Measurements from ENCODE around the gene NUDT21.

DNA sequence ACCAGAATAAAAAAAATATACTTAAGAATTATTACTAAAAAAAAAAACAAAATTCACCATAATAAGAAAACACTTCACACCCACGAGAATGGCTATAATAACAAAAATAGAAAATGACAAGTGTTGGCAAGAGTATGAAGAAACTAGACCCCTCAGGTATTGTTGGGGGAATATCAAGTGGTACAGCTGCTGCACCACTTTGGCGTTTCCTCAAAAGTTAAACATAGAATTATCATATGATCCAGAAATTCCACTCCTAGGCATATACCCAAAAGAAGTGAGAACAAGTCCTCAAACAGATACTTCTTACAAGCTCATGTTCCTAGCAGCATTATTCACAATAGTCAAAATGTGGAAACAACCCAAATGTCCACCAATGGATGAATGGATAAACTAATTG is 52.1 kb downstream of the NUDT21 start:
- TF ChIP-seq, protein P1, sequence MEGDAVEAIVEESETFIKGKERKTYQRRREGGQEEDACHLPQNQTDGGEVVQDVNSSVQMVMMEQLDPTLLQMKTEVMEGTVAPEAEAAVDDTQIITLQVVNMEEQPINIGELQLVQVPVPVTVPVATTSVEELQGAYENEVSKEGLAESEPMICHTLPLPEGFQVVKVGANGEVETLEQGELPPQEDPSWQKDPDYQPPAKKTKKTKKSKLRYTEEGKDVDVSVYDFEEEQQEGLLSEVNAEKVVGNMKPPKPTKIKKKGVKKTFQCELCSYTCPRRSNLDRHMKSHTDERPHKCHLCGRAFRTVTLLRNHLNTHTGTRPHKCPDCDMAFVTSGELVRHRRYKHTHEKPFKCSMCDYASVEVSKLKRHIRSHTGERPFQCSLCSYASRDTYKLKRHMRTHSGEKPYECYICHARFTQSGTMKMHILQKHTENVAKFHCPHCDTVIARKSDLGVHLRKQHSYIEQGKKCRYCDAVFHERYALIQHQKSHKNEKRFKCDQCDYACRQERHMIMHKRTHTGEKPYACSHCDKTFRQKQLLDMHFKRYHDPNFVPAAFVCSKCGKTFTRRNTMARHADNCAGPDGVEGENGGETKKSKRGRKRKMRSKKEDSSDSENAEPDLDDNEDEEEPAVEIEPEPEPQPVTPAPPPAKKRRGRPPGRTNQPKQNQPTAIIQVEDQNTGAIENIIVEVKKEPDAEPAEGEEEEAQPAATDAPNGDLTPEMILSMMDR (IDR thresholded peaks at IDR 0.05; ENCODE audit: control extremely low read depth in 1 of 3, insufficient read depth in 1 of 3, low read depth in 1 of 3, low read length in 3 of 3) = no peak
- no peak for TF ChIP-seq ASH2L (IDR thresholded peaks at IDR 0.05; ENCODE audit: low read length)
- TF ChIP-seq RAD21 (IDR thresholded peaks at IDR 0.05 in 1 of 2, conservative IDR thresholded peaks at IDR 0.05 in 1 of 2; ENCODE audit: low read depth in 2 of 2, low read length in 2 of 2) = no peak
- TF ChIP-seq POLR2A (IDR thresholded peaks at IDR 0.05; ENCODE audit: control extremely low read depth in 1 of 2, low read depth in 2 of 2, low read length in 2 of 2) = no peak
- TF ChIP-seq, protein P2, sequence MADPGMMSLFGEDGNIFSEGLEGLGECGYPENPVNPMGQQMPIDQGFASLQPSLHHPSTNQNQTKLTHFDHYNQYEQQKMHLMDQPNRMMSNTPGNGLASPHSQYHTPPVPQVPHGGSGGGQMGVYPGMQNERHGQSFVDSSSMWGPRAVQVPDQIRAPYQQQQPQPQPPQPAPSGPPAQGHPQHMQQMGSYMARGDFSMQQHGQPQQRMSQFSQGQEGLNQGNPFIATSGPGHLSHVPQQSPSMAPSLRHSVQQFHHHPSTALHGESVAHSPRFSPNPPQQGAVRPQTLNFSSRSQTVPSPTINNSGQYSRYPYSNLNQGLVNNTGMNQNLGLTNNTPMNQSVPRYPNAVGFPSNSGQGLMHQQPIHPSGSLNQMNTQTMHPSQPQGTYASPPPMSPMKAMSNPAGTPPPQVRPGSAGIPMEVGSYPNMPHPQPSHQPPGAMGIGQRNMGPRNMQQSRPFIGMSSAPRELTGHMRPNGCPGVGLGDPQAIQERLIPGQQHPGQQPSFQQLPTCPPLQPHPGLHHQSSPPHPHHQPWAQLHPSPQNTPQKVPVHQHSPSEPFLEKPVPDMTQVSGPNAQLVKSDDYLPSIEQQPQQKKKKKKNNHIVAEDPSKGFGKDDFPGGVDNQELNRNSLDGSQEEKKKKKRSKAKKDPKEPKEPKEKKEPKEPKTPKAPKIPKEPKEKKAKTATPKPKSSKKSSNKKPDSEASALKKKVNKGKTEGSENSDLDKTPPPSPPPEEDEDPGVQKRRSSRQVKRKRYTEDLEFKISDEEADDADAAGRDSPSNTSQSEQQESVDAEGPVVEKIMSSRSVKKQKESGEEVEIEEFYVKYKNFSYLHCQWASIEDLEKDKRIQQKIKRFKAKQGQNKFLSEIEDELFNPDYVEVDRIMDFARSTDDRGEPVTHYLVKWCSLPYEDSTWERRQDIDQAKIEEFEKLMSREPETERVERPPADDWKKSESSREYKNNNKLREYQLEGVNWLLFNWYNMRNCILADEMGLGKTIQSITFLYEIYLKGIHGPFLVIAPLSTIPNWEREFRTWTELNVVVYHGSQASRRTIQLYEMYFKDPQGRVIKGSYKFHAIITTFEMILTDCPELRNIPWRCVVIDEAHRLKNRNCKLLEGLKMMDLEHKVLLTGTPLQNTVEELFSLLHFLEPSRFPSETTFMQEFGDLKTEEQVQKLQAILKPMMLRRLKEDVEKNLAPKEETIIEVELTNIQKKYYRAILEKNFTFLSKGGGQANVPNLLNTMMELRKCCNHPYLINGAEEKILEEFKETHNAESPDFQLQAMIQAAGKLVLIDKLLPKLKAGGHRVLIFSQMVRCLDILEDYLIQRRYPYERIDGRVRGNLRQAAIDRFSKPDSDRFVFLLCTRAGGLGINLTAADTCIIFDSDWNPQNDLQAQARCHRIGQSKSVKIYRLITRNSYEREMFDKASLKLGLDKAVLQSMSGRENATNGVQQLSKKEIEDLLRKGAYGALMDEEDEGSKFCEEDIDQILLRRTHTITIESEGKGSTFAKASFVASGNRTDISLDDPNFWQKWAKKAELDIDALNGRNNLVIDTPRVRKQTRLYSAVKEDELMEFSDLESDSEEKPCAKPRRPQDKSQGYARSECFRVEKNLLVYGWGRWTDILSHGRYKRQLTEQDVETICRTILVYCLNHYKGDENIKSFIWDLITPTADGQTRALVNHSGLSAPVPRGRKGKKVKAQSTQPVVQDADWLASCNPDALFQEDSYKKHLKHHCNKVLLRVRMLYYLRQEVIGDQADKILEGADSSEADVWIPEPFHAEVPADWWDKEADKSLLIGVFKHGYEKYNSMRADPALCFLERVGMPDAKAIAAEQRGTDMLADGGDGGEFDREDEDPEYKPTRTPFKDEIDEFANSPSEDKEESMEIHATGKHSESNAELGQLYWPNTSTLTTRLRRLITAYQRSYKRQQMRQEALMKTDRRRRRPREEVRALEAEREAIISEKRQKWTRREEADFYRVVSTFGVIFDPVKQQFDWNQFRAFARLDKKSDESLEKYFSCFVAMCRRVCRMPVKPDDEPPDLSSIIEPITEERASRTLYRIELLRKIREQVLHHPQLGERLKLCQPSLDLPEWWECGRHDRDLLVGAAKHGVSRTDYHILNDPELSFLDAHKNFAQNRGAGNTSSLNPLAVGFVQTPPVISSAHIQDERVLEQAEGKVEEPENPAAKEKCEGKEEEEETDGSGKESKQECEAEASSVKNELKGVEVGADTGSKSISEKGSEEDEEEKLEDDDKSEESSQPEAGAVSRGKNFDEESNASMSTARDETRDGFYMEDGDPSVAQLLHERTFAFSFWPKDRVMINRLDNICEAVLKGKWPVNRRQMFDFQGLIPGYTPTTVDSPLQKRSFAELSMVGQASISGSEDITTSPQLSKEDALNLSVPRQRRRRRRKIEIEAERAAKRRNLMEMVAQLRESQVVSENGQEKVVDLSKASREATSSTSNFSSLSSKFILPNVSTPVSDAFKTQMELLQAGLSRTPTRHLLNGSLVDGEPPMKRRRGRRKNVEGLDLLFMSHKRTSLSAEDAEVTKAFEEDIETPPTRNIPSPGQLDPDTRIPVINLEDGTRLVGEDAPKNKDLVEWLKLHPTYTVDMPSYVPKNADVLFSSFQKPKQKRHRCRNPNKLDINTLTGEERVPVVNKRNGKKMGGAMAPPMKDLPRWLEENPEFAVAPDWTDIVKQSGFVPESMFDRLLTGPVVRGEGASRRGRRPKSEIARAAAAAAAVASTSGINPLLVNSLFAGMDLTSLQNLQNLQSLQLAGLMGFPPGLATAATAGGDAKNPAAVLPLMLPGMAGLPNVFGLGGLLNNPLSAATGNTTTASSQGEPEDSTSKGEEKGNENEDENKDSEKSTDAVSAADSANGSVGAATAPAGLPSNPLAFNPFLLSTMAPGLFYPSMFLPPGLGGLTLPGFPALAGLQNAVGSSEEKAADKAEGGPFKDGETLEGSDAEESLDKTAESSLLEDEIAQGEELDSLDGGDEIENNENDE (IDR thresholded peaks at IDR 0.05; ENCODE audit: insufficient replicate concordance, low read length) = no peak
- TF ChIP-seq EZH2 (IDR thresholded peaks at IDR 0.05; ENCODE audit: low read depth, low read length, severe bottlenecking) = no peak
- TF ChIP-seq, protein P3, sequence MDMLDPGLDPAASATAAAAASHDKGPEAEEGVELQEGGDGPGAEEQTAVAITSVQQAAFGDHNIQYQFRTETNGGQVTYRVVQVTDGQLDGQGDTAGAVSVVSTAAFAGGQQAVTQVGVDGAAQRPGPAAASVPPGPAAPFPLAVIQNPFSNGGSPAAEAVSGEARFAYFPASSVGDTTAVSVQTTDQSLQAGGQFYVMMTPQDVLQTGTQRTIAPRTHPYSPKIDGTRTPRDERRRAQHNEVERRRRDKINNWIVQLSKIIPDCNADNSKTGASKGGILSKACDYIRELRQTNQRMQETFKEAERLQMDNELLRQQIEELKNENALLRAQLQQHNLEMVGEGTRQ (IDR thresholded peaks at IDR 0.05; ENCODE audit: low read length) = no peak
- TF ChIP-seq TCF12 (IDR thresholded peaks at IDR 0.05; ENCODE audit: low read depth, low read length) = no peak

Data from H1 (cell line).